Measurements from ENCODE around the gene RAX2. TPM values are rescaled to one million over a fixed set of nuclear protein-coding genes. Genes with fewer than 3 reads are reported as not detected.

The RAX2 gene
- polyA plus RNA-seq, 1 of the 3 experiments (the other 2 are of a cell fraction): not detected

DNA sequence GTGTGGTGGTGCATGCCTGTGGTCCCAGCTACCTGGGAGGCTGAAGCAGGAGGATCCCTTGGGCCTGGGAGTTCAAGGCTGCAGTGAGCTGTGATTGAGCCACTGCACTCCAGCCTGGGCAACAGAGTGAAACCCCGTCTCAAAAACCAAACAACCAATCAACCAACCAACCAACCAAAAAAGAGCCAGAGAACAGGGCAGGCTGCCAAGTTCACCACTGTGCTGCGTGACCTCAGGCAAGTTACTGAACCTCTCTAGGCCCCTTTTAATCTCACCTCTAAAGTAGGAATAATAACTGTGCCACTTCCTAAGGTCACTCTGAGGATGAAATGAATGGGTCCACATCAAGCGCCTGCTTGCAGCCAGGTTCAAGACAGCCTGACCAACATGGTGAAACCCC lies 46.9 kb downstream of the RAX2 start:
- Histone ChIP-seq H3K4me1 (ENCODE audit: control insufficient read depth in 1 of 2, insufficient read depth in 2 of 2, low read depth in 1 of 2, low read length in 1 of 2) (peaks cover 0 to 2% of the 10 kb centered on the region in 2 experiments; a peak in 1 of 4 replicates), H3K27me3 (ENCODE audit: insufficient read depth) (peaks cover 13% of the 10 kb centered on the region), H3K27ac (ENCODE audit: low read depth in 2 of 2, low read length in 1 of 2) (no peak overlapping the region), H2AFZ (ENCODE audit: low read depth) (no peak overlapping the region), H3K9ac (no peak overlapping the region), H3K9me2 (no peaks in the 10 kb centered on the region), H3K4me2 (no peak overlapping the region), H3K9me3 (no peaks in the 10 kb centered on the region), H3K36me3 (replicated peaks in 1 of 2; ENCODE audit: control insufficient read depth in 1 of 2, insufficient read depth in 2 of 2, low read length in 1 of 2) (no peaks in the 10 kb centered on the region), H3K79me2 (ENCODE audit: insufficient read depth) (no peaks in the 10 kb centered on the region), H3K4me3 (ENCODE audit: low read depth in 2 of 2, low read length in 1 of 2) (no peak overlapping the region), H3F3A (replicated peaks; ENCODE audit: insufficient read depth) (no peaks in the 10 kb centered on the region), H4K20me1 (ENCODE audit: insufficient read depth) (no peaks in the 10 kb centered on the region)
- 52% methylated on average over 3 of the region's 3 CpGs for WGBS (ENCODE audit: low lambda C conversion rate)
- TF ChIP-seq SMC3 (IDR thresholded peaks at IDR 0.05; ENCODE audit: low read depth, low read length) (no peak), TEAD4 (IDR thresholded peaks at IDR 0.05; ENCODE audit: borderline replicate concordance, insufficient read depth) (no peak), SIN3A (IDR thresholded peaks at IDR 0.05; ENCODE audit: borderline replicate concordance, low read depth, low read length) (no peak), RCOR1 (IDR thresholded peaks at IDR 0.05; ENCODE audit: low read length) (no peak), FOXJ3 (CRISPR knock-in tag; IDR thresholded peaks at IDR 0.05) (no peak), YY1 (IDR thresholded peaks at IDR 0.05; ENCODE audit: low read depth) (no peak)
- TF ChIP-seq, protein P1, sequence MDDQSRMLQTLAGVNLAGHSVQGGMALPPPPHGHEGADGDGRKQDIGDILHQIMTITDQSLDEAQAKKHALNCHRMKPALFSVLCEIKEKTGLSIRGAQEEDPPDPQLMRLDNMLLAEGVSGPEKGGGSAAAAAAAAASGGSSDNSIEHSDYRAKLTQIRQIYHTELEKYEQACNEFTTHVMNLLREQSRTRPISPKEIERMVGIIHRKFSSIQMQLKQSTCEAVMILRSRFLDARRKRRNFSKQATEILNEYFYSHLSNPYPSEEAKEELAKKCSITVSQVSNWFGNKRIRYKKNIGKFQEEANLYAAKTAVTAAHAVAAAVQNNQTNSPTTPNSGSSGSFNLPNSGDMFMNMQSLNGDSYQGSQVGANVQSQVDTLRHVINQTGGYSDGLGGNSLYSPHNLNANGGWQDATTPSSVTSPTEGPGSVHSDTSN (IDR thresholded peaks at IDR 0.05): no peak
- TF ChIP-seq, protein P2, sequence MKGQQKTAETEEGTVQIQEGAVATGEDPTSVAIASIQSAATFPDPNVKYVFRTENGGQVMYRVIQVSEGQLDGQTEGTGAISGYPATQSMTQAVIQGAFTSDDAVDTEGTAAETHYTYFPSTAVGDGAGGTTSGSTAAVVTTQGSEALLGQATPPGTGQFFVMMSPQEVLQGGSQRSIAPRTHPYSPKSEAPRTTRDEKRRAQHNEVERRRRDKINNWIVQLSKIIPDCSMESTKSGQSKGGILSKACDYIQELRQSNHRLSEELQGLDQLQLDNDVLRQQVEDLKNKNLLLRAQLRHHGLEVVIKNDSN (IDR thresholded peaks at IDR 0.05; ENCODE audit: borderline replicate concordance, low read depth): no peak
- TF ChIP-seq, protein P3, sequence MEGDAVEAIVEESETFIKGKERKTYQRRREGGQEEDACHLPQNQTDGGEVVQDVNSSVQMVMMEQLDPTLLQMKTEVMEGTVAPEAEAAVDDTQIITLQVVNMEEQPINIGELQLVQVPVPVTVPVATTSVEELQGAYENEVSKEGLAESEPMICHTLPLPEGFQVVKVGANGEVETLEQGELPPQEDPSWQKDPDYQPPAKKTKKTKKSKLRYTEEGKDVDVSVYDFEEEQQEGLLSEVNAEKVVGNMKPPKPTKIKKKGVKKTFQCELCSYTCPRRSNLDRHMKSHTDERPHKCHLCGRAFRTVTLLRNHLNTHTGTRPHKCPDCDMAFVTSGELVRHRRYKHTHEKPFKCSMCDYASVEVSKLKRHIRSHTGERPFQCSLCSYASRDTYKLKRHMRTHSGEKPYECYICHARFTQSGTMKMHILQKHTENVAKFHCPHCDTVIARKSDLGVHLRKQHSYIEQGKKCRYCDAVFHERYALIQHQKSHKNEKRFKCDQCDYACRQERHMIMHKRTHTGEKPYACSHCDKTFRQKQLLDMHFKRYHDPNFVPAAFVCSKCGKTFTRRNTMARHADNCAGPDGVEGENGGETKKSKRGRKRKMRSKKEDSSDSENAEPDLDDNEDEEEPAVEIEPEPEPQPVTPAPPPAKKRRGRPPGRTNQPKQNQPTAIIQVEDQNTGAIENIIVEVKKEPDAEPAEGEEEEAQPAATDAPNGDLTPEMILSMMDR (IDR thresholded peaks at IDR 0.05): no peak
- TF ChIP-seq, protein P4, sequence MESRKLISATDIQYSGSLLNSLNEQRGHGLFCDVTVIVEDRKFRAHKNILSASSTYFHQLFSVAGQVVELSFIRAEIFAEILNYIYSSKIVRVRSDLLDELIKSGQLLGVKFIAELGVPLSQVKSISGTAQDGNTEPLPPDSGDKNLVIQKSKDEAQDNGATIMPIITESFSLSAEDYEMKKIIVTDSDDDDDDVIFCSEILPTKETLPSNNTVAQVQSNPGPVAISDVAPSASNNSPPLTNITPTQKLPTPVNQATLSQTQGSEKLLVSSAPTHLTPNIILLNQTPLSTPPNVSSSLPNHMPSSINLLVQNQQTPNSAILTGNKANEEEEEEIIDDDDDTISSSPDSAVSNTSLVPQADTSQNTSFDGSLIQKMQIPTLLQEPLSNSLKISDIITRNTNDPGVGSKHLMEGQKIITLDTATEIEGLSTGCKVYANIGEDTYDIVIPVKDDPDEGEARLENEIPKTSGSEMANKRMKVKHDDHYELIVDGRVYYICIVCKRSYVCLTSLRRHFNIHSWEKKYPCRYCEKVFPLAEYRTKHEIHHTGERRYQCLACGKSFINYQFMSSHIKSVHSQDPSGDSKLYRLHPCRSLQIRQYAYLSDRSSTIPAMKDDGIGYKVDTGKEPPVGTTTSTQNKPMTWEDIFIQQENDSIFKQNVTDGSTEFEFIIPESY (IDR thresholded peaks at IDR 0.05; ENCODE audit: borderline replicate concordance, low read depth): no peak
- POLR2A ChIA-PET: interaction anchor here (0.6 kb wide), 1 partner anchor 22 kb away, joined by 3 read pairs; no protein-coding TSS in a partner anchor
- CTCF ChIA-PET: interaction anchor here (0.7 to 1.4 kb wide), 5 partner anchors 22 to 180 kb away, joined by 3 to 5 read pairs (median 3); partner anchors contain the start of gene PIP5K1C
- no peak for DNase-seq

DNA sequence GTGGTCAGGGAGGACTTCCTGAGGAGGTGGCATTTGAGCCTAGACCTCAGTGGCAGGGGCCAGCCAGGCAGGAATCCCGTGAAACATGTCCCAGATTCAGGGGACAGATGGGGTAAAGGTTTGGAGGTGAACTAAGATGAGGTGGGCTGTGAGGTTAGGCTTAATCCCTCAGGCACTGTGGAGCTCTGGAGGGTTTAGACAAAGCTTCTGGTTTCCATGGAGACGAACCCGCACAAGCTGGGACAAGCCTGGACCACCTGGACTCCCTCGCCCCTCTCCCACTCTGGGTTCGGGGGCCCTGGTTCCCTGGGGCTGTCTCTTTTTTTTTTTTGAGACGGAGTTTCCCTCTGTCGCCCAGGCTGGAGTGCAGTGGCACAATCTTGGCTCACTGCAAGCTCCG lies 48.1 kb downstream of the RAX2 start:
- no peak for DNase-seq
- TF ChIP-seq GABPA (IDR thresholded peaks at IDR 0.05; ENCODE audit: low read depth) (no peak), YY1 (IDR thresholded peaks at IDR 0.05; ENCODE audit: low read depth) (no peak), POLR2AphosphoS5 (IDR thresholded peaks at IDR 0.05; ENCODE audit: low read depth, low read length) (no peak), FOXM1 (IDR thresholded peaks at IDR 0.05; ENCODE audit: low read depth) (no peak), NFIC (IDR thresholded peaks at IDR 0.05; ENCODE audit: borderline replicate concordance) (no peak), TEAD4 (IDR thresholded peaks at IDR 0.05; ENCODE audit: borderline replicate concordance, insufficient read depth) (no peak), MXI1 (IDR thresholded peaks at IDR 0.05; ENCODE audit: low read depth, low read length) (no peak), EZH2phosphoT487 (IDR thresholded peaks at IDR 0.05; ENCODE audit: borderline replicate concordance, low read depth) (no peak), SMC3 (IDR thresholded peaks at IDR 0.05; ENCODE audit: low read depth, low read length) (no peak), EP300 (IDR thresholded peaks at IDR 0.05; ENCODE audit: borderline replicate concordance in 1 of 2, low read depth in 1 of 2, low read length in 1 of 2) (no peak)
- Histone ChIP-seq H3F3A (replicated peaks; ENCODE audit: insufficient read depth) (no peaks in the 10 kb centered on the region), H2AFZ (ENCODE audit: low read depth) (no peak overlapping the region), H3K4me2 (no peak overlapping the region), H3K27me3 (ENCODE audit: insufficient read depth) (peaks cover 13% of the 10 kb centered on the region), H3K36me3 (replicated peaks in 1 of 2; ENCODE audit: control insufficient read depth in 1 of 2, insufficient read depth in 2 of 2, low read length in 1 of 2) (no peaks in the 10 kb centered on the region), H3K79me2 (ENCODE audit: insufficient read depth) (no peaks in the 10 kb centered on the region), H3K4me1 (ENCODE audit: control insufficient read depth in 1 of 2, insufficient read depth in 2 of 2, low read depth in 1 of 2, low read length in 1 of 2) (peaks cover 0 to 2% of the 10 kb centered on the region in 2 experiments; a peak in 1 of 4 replicates), H3K9me2 (no peaks in the 10 kb centered on the region), H4K20me1 (ENCODE audit: insufficient read depth) (no peaks in the 10 kb centered on the region), H3K27ac (ENCODE audit: low read depth in 2 of 2, low read length in 1 of 2) (no peak overlapping the region), H3K9ac (no peak overlapping the region), H3K4me3 (ENCODE audit: low read depth in 2 of 2, low read length in 1 of 2) (no peak overlapping the region), H3K9me3 (no peaks in the 10 kb centered on the region)
- ChIA-PET CTCF (interaction anchor here (0.8 to 1.0 kb wide), 2 partner anchors 14 to 28 kb away, joined by 3 read pairs; no protein-coding TSS in a partner anchor), POLR2A (no interaction called here)
- 19% methylated on average over 8 of the region's 8 CpGs for WGBS (ENCODE audit: low lambda C conversion rate)
